ENCODE results near the gene AP2B1.

DNA sequence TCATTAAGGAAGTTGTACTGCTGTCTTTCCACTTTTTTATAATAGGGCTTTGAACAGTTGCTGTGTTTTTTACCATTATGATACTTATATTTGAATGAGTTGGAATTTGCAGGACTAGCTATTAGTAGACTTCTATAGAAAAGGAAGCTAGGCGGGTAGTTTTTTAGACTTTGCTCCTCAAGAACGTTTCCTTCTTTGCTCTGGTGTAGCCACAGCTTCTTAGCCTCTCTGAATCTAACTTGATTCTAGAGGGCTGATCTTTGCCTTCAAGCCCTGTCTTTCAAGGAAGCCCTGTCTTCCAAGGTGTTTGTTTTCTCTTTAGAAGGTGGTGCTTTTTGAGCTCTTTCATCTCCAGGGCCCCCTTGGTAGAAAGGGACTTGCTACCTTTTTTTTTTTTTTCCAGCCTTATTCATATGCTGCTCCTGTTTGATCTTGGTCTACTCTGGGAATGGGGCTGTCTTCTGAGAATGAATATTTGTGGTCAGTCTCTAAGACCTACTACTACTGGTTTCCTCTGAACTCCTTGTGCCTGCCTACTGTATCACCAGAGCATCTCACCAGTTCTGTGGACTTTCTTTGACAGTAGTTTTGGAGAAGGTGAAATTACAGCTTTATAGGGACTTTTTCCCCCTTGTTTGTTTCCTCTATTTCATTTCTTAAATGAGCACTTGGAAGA, 92.0 kb downstream of the AP2B1 start:
- TF ChIP-seq, protein P1, sequence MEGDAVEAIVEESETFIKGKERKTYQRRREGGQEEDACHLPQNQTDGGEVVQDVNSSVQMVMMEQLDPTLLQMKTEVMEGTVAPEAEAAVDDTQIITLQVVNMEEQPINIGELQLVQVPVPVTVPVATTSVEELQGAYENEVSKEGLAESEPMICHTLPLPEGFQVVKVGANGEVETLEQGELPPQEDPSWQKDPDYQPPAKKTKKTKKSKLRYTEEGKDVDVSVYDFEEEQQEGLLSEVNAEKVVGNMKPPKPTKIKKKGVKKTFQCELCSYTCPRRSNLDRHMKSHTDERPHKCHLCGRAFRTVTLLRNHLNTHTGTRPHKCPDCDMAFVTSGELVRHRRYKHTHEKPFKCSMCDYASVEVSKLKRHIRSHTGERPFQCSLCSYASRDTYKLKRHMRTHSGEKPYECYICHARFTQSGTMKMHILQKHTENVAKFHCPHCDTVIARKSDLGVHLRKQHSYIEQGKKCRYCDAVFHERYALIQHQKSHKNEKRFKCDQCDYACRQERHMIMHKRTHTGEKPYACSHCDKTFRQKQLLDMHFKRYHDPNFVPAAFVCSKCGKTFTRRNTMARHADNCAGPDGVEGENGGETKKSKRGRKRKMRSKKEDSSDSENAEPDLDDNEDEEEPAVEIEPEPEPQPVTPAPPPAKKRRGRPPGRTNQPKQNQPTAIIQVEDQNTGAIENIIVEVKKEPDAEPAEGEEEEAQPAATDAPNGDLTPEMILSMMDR (IDR thresholded peaks at IDR 0.05; ENCODE audit: poor library complexity) = no peak
- TF ChIP-seq EZH2phosphoT487 (IDR thresholded peaks at IDR 0.05; ENCODE audit: low read depth, severe bottlenecking, unreplicated experiment) (no peak), EZH2 (IDR thresholded peaks at IDR 0.05; ENCODE audit: borderline replicate concordance) (no peak)
